Hematopoietic multipotent progenitor cell treated with erythropoietin and hydrocortisone succinate and interleukin-3 and kit ligand, for 6 days (in vitro differentiated cells): Measurements from ENCODE around the gene AGTRAP.

Experiments
- DNase-seq: peaks from one replicate; pipeline ENCODE4 v3.0.0-alpha.2; 2015

AGTRAP gene, protein sequence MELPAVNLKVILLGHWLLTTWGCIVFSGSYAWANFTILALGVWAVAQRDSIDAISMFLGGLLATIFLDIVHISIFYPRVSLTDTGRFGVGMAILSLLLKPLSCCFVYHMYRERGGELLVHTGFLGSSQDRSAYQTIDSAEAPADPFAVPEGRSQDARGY

GRCh38 chr1:11735854-11736745, at the start of gene AGTRAP:
TSS of gene AGTRAP (plus strand) at chr1:11736136. CDS start at chr1:11736209, 73 bp downstream.
- DNase-seq, result peak; percentile 97

- DNase-seq, result no peak
These were observed 47.4 kb upstream of the AGTRAP start for GRCh38 chr1:11688506-11688905.

GRCh38 chr1:11690397-11691301, 45.3 kb upstream of the AGTRAP start:
- DNase-seq, result no peak

DNA sequence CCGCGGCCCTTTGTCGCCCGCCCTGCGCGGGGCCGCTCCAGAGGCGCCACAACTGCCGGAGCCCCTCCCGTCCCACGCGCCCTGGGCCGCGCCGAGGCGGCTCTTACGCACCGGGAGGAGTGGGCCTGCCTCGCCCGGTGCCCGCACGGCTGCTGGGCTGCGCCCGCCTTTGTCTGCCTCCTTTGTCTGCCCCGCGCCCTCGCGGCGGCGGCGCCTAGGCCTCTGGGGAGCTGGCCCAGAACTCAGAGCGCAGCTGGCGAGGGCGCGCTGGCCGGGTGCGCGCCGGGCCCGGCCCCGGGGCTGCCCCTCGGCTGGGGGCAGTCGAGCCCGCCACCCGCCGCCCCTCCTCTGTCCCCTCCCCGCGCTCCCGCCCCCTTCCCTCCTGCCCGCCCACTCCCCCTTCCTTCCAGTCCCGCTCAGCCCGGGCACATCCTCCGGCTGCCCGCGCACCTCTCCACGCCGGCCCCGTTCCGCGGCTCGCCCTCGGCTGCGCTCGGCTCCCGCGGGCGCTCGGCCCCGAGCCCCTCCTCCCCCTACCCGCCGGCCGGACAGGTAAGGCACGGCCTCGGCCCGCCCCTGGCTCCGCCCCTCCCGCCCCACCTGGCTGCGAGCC, 44.5 kb upstream of the AGTRAP start, which contains the start of gene DRAXIN:
DRAXIN (plus strand) TSS at position 409 of the 613 bp plus-strand sequence. CDS start 14,549 bp downstream, outside the sequence.
- no peak for DNase-seq

GRCh38 chr1:11691928-11692711, 43.8 kb upstream of the AGTRAP start:
- DNase-seq, result no peak

DNA sequence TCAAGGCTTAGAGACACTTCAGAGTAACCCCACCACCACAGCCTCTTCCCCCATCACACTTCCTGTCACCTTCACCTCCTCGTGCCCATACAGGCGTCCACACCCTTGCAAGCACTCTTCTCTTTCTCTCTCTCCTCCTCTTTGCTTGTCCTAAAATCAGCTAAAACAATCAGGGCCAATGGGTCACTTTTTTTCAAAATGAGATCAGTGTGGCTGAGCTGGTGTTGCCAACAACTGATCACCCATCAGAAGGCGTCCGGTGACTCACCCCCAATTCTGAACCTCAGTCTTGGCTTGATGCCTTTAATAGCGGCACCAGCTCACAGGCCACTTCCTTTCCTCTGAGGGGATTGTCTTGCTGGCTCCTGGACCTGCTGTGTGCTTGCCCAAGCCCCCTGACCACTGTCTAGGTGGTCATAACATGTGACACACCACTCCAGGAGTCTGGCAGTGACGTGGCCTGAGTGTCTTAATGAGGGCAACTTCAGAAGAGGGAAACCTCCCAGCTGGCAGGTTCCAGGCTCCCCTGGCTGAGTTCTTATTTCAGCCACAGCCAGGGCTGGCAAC, 42.8 kb upstream of the AGTRAP start:
- peak; percentile 77 for DNase-seq

GRCh38 chr1:11693917-11694316, 42.0 kb upstream of the AGTRAP start:
- no peak for DNase-seq

DNA sequence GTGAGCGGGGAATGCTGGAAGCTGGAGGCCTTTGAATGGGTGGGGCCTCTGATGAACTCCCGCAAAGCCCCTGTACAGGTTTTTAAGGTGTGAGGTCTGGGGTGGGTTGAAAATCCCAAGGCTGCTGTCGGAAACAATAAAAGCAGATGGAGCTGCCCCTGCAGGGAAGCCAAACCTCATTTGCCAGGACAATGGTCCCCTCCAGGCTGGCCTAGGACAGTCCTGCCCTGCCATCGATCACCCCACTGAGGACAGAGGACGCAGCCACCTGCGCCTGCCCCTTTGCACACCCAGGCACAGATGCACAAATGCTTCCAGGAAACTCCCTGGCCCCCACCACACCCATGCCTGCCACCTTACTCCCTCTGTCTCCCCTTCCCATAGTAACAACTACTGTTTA, 40.1 kb upstream of the AGTRAP start:
- no peak for DNase-seq

DNA sequence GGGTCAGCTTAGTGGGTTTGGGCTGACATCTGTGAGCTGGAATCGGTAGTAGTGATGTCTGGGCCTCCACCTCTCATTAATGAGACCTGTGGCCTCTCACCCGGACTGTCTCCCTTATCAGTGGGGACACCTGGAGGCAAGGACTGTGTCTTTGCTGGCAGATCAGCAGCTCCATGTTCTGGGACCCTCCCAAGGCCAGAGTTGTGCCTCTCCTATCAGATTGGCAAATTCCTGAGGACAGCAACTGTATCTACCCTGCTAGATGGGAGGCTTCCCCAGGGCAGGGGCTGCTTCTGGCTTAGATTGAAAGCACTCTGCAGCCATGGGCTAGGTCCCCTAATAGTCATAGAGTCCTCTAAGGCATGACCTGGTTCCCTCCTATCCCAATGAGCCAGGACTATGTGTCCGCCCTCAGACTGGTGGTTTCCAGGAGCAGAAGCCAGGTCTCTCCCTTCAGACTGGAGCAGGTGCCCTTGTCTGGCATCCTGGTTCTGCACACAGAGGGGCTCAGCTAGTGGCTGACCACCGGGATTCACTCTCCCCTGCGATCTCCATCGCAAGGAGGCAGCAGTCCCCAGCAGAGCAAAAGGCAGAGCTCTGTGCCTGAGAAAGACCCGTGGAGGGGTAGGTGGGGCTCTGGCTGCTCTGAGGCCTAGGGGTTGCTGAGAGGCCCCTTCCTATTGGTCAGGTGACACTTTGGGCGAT, 38.6 kb upstream of the AGTRAP start:
- DNase-seq, result peak; percentile 82

DNA sequence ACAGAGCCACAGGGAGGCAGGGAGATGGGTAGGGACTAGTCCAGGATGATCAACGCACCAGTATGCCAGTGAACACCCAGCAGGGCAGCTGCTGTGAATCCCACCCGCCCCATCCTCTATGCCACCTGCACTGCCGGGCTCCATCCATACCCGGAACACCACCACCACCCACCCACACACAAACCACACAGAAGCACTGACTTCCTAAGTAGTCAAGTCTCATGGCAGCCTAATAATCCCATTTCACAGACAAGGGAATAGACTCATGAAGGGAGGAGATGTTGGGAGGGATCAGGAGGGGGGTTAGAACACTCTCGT, 38.1 kb upstream of the AGTRAP start:
- DNase-seq, result no peak

DNA sequence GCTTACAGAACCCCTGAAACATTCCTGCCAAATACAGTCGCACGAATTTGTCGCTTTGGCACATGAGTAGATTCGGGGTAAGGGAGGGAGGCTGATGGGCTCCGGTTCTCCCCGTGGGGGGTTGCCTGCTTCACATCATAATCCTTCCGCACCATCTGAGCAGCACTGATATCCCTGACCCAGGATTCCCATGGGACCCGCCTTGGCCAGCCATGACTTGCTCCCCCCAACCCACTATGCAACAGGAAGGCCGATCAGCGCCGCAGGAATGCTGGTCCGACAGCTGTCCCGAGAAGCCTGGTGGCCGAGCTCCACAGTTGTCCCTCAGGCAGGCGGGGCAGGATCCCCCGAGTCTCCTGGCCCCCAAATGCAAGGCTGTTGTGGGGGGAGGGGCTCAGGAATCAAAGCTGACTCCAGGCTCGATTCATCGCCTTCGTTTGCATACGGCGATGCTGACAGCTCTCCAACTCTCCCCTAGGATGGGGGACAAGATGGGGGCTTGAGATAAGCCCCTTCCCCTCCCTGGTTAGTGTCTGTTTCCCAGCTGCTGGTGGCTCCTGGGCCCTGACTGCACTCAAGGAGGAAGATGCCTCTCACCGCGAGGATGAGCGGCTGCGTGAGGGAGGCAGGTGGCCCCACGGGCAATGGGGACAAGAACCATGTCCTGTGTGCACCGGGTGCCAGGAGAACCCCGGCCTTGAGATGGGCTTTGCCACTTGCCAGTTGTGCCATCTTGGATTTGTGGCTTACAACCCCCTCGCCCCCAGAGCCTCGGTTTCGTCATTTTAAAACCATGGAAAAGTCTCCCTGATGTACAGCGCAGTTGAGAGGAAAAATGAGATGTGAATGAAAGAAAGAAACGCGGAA, 35.1 kb upstream of the AGTRAP start:
- no peak for DNase-seq

- no peak for DNase-seq
These were observed 34.4 kb upstream of the AGTRAP start for GRCh38 chr1:11701551-11701961.

- no peak for DNase-seq
These were observed 33.7 kb upstream of the AGTRAP start for GRCh38 chr1:11701981-11702803.

GRCh38 chr1:11703357-11704193, 32.4 kb upstream of the AGTRAP start:
- DNase-seq, result no peak

DNA sequence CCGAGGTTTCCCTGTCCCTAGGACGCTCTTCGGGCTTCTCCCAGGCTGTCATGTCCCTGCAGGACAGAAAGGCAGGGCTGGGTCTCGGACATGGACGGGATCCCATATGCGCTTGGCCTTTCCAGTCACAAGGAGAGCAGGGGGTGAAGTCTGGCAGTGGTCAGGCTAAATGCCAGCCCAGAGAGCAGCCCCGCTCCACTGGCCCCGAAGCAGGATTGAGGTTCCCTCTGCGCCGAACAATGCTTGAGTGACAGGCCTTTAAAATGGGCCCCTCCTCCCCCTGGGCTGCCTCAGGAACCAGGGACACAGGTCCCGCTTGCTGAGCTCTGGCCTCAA, 31.8 kb upstream of the AGTRAP start:
- DNase-seq, result no peak

DNA sequence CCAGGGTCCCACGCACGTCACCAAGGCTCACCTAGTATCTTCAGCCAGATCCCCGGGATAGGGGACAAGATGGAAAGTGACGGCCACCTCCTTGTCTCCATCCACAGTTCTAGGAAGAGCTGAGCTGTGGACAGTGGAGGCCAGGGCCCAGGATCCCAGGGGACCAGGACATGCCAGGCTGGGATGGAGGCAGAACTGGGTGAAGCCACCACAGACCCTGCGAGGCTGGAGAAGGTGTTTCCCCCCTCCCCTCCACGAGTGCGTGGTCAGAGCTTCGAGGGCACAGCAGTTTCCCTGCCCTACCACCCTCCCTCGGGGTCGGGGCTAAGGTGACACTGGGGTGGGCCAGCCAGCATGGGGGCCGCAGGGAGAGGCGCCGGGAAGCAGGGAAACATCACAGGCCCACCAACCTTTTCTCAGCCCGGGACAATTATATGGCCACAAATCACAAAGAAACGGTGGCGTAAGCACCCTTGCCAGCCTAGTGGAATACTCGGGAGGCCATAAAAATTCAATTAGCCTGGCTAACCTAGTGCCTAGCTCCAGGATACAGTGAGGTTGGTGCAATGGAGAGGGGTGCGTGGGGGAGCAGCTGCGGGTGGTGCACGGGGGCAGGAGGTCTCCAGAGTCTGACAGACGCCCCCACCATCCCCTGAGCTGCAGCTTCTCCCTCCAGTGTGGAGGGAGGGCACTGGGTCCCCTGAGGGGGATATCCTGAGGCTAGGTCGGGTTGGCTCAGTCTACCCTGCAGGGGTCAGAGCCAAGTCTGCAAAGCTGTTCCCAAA, 31.1 kb upstream of the AGTRAP start:
- DNase-seq, result no peak

DNA sequence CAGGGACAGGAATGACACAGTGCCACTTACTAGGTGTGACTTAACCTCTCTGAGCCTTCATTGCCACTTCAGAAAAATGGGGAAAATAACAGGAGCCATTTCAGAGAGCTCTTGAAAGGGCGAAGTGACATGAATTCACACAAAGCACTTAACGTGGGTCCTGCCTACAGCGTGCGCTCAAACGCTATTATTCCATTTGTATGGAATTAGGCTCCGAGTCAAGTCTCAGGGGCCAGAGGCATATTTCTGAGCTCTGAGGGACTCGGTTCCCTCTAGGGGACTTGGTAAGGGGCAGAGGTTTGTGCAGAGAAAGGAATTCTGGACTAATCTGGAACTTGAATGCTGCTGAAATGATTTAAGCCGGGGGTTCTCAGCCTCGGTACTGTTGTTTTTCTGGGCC, 30.3 kb upstream of the AGTRAP start:
- no peak for DNase-seq
